K562 (cell line): Measurements from ENCODE around the gene SH2D3A.

Experiments used
- CTCF ChIP-seq, 3 experiments: IDR thresholded peaks in 2 of 3; conservative IDR thresholded peaks in 1 of 3; 2 replicates each; pipeline ENCODE4 v1.5.1; 2011 to 2012; ENCODE audit warnings: low read length in 3 of 3, mild to moderate bottlenecking in 3 of 3, control low read depth in 2 of 3, improper control_type of control experiment in 1 of 3, inconsistent platforms in 1 of 3, low read depth in 1 of 3, mixed read lengths in 1 of 3, moderate library complexity in 1 of 3; ENCODE audit not compliant: insufficient read depth in 2 of 3
- LEF1 ChIP-seq: fragments of 450-650 bp; IDR thresholded peaks from 2 replicates; pipeline ENCODE4 v1.6.1; 2016; ENCODE audit warnings: mild to moderate bottlenecking
- MCM2 ChIP-seq: fragments of 450-650 bp; IDR thresholded peaks from 2 replicates; pipeline ENCODE4 v1.6.1; 2017; ENCODE audit warnings: low read depth, mild to moderate bottlenecking
- PCBP1 ChIP-seq: fragments of 200-400 bp; formaldehyde crosslinking; IDR thresholded peaks from 2 replicates; pipeline ENCODE4 v1.6.1; 2018; ENCODE audit warnings: mild to moderate bottlenecking, low read depth, low read length; ENCODE audit not compliant: poor library complexity, severe bottlenecking
- PML ChIP-seq: IDR thresholded peaks from 2 replicates; pipeline ENCODE4 v1.6.1; 2012; ENCODE audit warnings: low read length, inconsistent platforms
- POLR2AphosphoS5 ChIP-seq: IDR thresholded peaks from 2 replicates; pipeline ENCODE4 v1.6.1; 2011; ENCODE audit warnings: mild to moderate bottlenecking, low read depth, low read length, moderate library complexity; ENCODE audit not compliant: control insufficient read depth, insufficient read depth
- RBM39 ChIP-seq: fragments of 200-400 bp; formaldehyde crosslinking; optimal IDR thresholded peaks from 2 replicates; pipeline ENCODE3; 2018; ENCODE audit warnings: low read depth, low read length
- REST ChIP-seq, 2 experiments: fragments of 450-650 bp; formaldehyde crosslinking in 1 of 2; IDR thresholded peaks; 2 replicates each; pipeline versions ENCODE4 v1.4.0 to v1.6.1; 2014 to 2020; ENCODE audit warnings: mild to moderate bottlenecking in 2 of 2, borderline replicate concordance in 1 of 2, low read depth in 1 of 2
- RFX5 ChIP-seq: IDR thresholded peaks from 2 replicates; pipeline ENCODE4 v1.6.1; 2011; ENCODE audit warnings: low read depth, mild to moderate bottlenecking, improper control_type of control experiment, low read length
- SIX5 ChIP-seq, 2 experiments: IDR thresholded peaks; 2 replicates each; pipeline ENCODE4 v1.6.1; 2011; ENCODE audit warnings: low read length in 2 of 2, borderline replicate concordance in 1 of 2, low read depth in 1 of 2, mild to moderate bottlenecking in 1 of 2, moderate library complexity in 1 of 2; ENCODE audit not compliant: insufficient read depth in 1 of 2
- WHSC1 ChIP-seq: IDR thresholded peaks from one replicate; pipeline ENCODE4 v1.6.1; 2012; ENCODE audit warnings: low read length, control low read depth, inconsistent platforms

- TF ChIP-seq SIX5 (IDR thresholded peaks at IDR 0.05; ENCODE audit: borderline replicate concordance in 1 of 2, insufficient read depth in 1 of 2, low read depth in 1 of 2, low read length in 2 of 2), result no peak
- TF ChIP-seq REST (IDR thresholded peaks at IDR 0.05; ENCODE audit: borderline replicate concordance), result no peak
- TF ChIP-seq REST (CRISPR knock-in tag; IDR thresholded peaks at IDR 0.05; ENCODE audit: low read depth), result no peak
- no peak for TF ChIP-seq CTCF (IDR thresholded peaks at IDR 0.05 in 2 of 3, conservative IDR thresholded peaks at IDR 0.05 in 1 of 3; ENCODE audit: insufficient read depth in 2 of 3, low read depth in 1 of 3, low read length in 3 of 3)
- no peak for TF ChIP-seq PCBP1
- TF ChIP-seq RFX5, result no peak
- TF ChIP-seq LEF1, result no peak
- TF ChIP-seq POLR2AphosphoS5, result no peak
- no peak for TF ChIP-seq PML
- no peak for TF ChIP-seq RBM39
- no peak for TF ChIP-seq MCM2
- no peak for TF ChIP-seq WHSC1
These were observed 9.8 kb upstream of the SH2D3A start for GRCh38 chr19:6776999-6777398.
